Loucy (cell line): Measurements from ENCODE around the gene TMEM106A.
A peak's percentile ranks its signal among the peaks of the same experiment; 100 is the strongest.

ENCODE experiments used
- H2AFZ ChIP-seq: fragments of 200-600 bp; sonication (generic); 2 replicates; pipeline ENCODE4 v1.6.0; 2016; ENCODE audit warnings: antibody characterized with exemption, mild to moderate bottlenecking, low read length, moderate library complexity
- H3F3A ChIP-seq: fragments of 200-600 bp; 2 replicates; pipeline ENCODE4 v1.6.0; 2016; ENCODE audit warnings: antibody characterized with exemption, low read depth, mild to moderate bottlenecking
- H3K27me3 ChIP-seq: fragments of 200-600 bp; sonication (generic); 2 replicates; pipeline ENCODE4 v1.6.1; 2014; ENCODE audit warnings: low read length, mild to moderate bottlenecking; ENCODE audit not compliant: insufficient read depth, poor library complexity, severe bottlenecking
- H3K36me3 ChIP-seq: fragments of 200-600 bp; sonication (generic); 2 replicates; pipeline ENCODE4 v1.6.1; 2016; ENCODE audit warnings: low read length; ENCODE audit not compliant: insufficient read depth
- H3K4me1 ChIP-seq: fragments of 200-600 bp; sonication (generic); 2 replicates; pipeline ENCODE4 v1.5.1; 2014; ENCODE audit warnings: low read length, mild to moderate bottlenecking; ENCODE audit not compliant: insufficient read depth, poor library complexity, severe bottlenecking
- H3K4me2 ChIP-seq: fragments of 200-600 bp; sonication (generic); 2 replicates; pipeline ENCODE4 v1.6.0; 2014; ENCODE audit warnings: antibody characterized with exemption, low read length, low read depth, mild to moderate bottlenecking; ENCODE audit not compliant: poor library complexity, severe bottlenecking
- H3K4me3 ChIP-seq: fragments of 200-600 bp; sonication (generic); 2 replicates; pipeline ENCODE4 v1.5.1; 2014; ENCODE audit warnings: low read length, mild to moderate bottlenecking, mixed read lengths; ENCODE audit not compliant: poor library complexity, severe bottlenecking
- H3K79me2 ChIP-seq: fragments of 200-600 bp; sonication (generic); 2 replicates; pipeline ENCODE4 v1.6.1; 2014; ENCODE audit warnings: low read length; ENCODE audit not compliant: insufficient read depth
- H3K9ac ChIP-seq: fragments of 200-600 bp; sonication (generic); 2 replicates; pipeline ENCODE4 v1.6.0; 2014; ENCODE audit warnings: mild to moderate bottlenecking, low read depth, low read length, moderate library complexity; ENCODE audit not compliant: poor library complexity, severe bottlenecking
- H3K9me2 ChIP-seq: fragments of 200-600 bp; sonication (generic); replicated peaks from 2 replicates; pipeline ENCODE4 v1.6.1; 2016; ENCODE audit warnings: low read depth, low read length, mixed read lengths
- H3K9me3 ChIP-seq: fragments of 200-600 bp; sonication (generic); 2 replicates; pipeline ENCODE4 v1.6.1; 2014; ENCODE audit warnings: mild to moderate bottlenecking, antibody characterized with exemption, low read length, low read depth; ENCODE audit not compliant: insufficient read depth
- H4K20me1 ChIP-seq: fragments of 200-600 bp; sonication (generic); 2 replicates; pipeline ENCODE4 v1.6.0; 2014; ENCODE audit warnings: antibody characterized with exemption, low read length, mild to moderate bottlenecking; ENCODE audit not compliant: insufficient read depth, poor library complexity, severe bottlenecking
- CTCF ChIP-seq: fragments of 200-600 bp; sonication (generic); conservative IDR thresholded peaks from 2 replicates; pipeline ENCODE4 v1.5.1; 2014; ENCODE audit warnings: mild to moderate bottlenecking, antibody characterized with exemption, low read length
- EZH2phosphoT487 ChIP-seq: fragments of 200-600 bp; IDR thresholded peaks from 2 replicates; pipeline ENCODE4 v1.6.1; 2018; ENCODE audit warnings: antibody characterized with exemption, mild to moderate bottlenecking, moderate library complexity, borderline replicate concordance

Gene TMEM106A

DNA sequence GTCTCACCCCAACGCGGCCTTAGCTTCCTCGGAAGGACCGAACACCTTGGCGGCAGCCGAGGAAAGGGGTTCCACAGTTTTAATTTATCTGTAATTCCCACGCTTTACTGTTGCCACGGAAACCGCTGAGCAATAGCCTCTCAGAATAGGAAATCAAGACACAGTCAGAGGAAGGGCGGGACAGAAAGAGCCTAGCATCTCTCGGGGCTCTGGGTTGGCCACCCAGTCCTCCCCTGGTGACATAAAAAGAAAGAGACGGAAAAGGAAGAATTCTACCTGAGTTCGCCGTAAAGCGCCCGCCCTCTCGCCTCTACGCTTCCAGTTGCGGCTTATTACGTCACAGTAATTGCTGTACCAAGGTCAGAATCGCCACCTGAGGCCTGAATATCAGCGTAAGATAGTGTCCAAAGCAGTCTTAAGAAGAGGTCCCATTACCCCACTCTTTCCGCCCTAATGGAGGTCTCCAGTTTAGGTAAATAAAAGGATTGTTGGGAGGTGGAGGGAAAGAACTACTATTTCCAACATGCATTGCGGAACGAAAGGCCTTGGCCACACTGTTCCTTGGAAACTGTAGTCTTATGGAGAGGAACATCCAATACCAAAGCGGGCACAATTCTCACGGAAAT is 41.4 kb upstream of the TMEM106A start:
- Histone ChIP-seq H3K27me3 (no peaks in the 10 kb centered on the region), H3K9ac (peak overlapping the region; percentile 93), H4K20me1 (no peaks in the 10 kb centered on the region), H3K4me2 (peak overlapping the region; percentile 71), H3K36me3 (no peaks in the 10 kb centered on the region), H3F3A (no peaks in the 10 kb centered on the region), H3K4me1 (peaks cover 12% of the 10 kb centered on the region), H3K4me3 (peak overlapping the region; percentile 89), H3K9me2 (no peaks in the 10 kb centered on the region), H3K79me2 (peaks cover 59% of the 10 kb centered on the region; the same call in 1 of the 2 replicates), H3K9me3 (no peaks in the 10 kb centered on the region), H2AFZ (peak overlapping the region; percentile 84)
- TF ChIP-seq EZH2phosphoT487 (no peak), CTCF (no peak)

DNA sequence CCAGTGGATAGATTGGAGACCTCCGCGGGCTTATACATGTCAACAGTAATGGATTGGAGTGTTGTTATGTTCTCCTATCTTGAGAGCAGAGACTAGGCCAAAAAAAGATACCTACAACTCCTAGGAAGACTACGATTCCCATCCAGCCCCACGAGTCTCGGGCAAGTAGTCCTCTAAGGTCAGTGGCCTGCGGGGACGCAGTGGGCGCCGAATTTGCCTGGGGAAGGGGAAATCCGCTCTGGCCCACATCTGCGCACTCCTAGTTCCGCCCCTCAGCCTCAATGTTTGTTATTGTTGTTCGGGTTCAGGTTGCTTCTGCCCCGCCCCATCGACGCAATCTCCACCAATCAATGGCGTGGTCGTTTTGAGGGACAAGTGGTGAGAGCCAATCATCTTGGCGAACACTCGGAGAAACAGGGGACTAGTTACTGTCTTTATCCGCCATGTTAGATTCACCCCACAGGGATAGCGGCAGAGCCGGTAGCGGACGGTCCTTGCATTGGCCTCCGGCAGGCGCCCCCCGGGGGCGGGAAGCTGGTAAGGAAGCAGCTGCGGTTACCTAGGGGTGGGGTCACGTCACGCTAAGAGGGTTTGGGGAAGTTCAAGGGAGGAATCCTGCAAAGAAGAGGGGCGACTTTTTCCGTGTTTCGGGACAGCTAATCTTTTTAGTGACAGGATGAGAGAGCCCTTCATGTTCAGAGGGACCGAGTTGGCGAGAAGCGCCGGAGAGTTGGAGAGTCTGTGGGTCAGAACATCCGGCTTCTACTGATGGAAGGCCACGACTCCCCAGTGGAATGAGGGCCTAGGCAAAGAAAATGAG is 40.7 kb upstream of the TMEM106A start, which contains the start of gene NBR1:
TSS of gene NBR1 (plus strand) at position 449 of the 820 bp plus-strand sequence. CDS start 4,586 bp downstream, outside the sequence.
- H3K9ac ChIP-seq, result peak within 1 kb of the TSS; percentile 93
- peaks cover 19% of the 10 kb centered on the region for H3K4me1 ChIP-seq
- no peaks in the 10 kb centered on the region for H3K36me3 ChIP-seq
- H3K27me3 ChIP-seq, result no peaks in the 10 kb centered on the region
- H3F3A ChIP-seq, result no peaks in the 10 kb centered on the region
- H3K9me3 ChIP-seq, result no peaks in the 10 kb centered on the region
- peaks cover 61% of the 10 kb centered on the region; the same call in 1 of the 2 replicates for H3K79me2 ChIP-seq
- H3K4me2 ChIP-seq, result peak within 1 kb of the TSS; percentile 85
- no peaks in the 10 kb centered on the region for H3K9me2 ChIP-seq
- H3K4me3 ChIP-seq, result peak within 1 kb of the TSS; percentile 89
- peak within 1 kb of the TSS; percentile 84 for H2AFZ ChIP-seq
- TF ChIP-seq CTCF (peak; percentile 48), EZH2phosphoT487 (no peak)
- H4K20me1 ChIP-seq, result no peaks in the 10 kb centered on the region

DNA sequence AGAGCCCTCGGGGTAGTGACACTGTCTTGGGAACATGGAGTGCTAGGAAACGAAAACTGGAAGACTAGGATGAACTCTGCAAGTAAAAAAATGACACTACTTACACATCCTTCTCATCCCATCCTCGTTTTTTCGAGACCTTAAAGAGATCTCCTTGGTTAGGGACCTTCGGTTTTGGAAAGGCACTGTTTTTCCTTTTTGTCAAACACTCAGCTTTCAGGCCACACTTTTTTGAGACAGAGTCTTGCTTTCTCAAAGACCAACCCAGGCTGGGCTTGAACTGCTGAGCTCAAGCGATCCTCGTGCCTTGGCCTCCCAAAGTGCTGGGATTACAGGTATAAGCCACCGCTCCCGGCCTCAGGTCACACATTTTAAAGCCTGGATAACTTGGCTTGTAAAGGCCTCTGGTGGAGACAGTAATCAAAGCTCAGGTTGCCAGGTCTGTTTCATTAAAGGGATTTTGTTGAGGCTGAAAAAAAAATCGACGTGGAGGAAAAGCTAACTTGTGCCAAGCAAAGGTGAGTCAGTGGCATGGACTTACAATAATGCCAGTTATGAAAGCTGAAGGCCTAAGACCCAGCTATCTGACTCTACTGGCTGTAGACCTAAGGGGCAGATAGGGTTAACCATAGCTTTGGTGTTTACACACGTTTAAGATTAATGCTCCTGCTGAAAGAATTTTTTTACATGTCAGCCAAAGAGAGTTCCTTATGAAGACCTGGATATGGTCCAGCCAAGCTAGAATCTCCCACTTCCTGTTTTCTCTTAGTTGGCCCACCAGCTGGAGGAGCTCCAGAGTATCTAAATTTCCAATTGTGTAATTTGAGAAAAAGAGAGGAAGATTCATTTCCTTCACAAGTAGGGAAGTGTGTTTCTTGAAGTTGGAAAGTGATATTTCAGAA is 39.8 kb upstream of the TMEM106A start:
- H3K4me1 ChIP-seq, result peaks cover 28% of the 10 kb centered on the region
- H3K9me3 ChIP-seq, result no peaks in the 10 kb centered on the region
- H3K4me2 ChIP-seq, result peak overlapping the region; percentile 85
- H3F3A ChIP-seq, result no peaks in the 10 kb centered on the region
- H3K36me3 ChIP-seq, result no peaks in the 10 kb centered on the region
- H3K27me3 ChIP-seq, result no peaks in the 10 kb centered on the region
- peak; percentile 46 for TF ChIP-seq CTCF
- TF ChIP-seq EZH2phosphoT487, result no peak
- H3K9me2 ChIP-seq, result no peaks in the 10 kb centered on the region
- H4K20me1 ChIP-seq, result no peaks in the 10 kb centered on the region
- H2AFZ ChIP-seq, result peak overlapping the region; percentile 57
- peaks cover 60% of the 10 kb centered on the region; the same call in 1 of the 2 replicates for H3K79me2 ChIP-seq
- H3K4me3 ChIP-seq, result peak overlapping the region; percentile 89
- peak overlapping the region; percentile 93 for H3K9ac ChIP-seq
